K562 (cell line): Measurements from ENCODE around the gene HRH3.

Experiments
- CBFA2T3 ChIP-seq: fragments of 450-650 bp; IDR thresholded peaks from 2 replicates; pipeline ENCODE4 v1.6.1; 2017
- EWSR1 ChIP-seq: fragments of 450-650 bp; IDR thresholded peaks from 2 replicates; pipeline ENCODE4 v1.6.1; 2018; ENCODE audit warnings: borderline replicate concordance, mild to moderate bottlenecking, low read depth, moderate library complexity; ENCODE audit not compliant: partially characterized antibody
- TF ChIP-seq, protein P1 (sequence below), 3 experiments: IDR thresholded peaks in 2 of 3; conservative IDR thresholded peaks in 1 of 3; 2 replicates each; pipeline ENCODE4 v1.5.1; 2011 to 2012; ENCODE audit warnings: low read length in 3 of 3, mild to moderate bottlenecking in 3 of 3, control low read depth in 2 of 3, improper control_type of control experiment in 1 of 3, inconsistent platforms in 1 of 3, low read depth in 1 of 3, mixed read lengths in 1 of 3, moderate library complexity in 1 of 3; ENCODE audit not compliant: insufficient read depth in 2 of 3

DNA sequence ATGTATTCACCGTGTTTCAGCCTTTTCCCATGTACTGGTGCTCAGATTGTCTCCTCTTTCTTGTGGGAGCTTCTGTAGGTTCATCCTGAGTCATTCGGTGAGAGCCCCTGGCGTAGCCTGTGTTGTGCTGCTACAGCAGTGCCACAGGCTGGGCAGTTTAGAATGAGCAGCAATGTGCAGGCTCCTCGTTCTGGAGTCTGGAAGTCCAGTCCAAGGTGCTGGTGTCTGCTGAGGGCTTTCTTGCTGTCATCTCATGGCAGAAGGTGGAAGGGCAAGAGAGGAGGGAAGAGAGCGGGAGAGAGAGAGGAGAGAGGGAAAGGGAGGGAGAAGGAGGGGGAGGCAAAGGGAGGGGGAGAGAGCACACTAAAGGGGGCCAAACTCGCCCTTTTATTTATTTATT is 33.3 kb upstream of the HRH3 start:
- no peak for TF ChIP-seq EWSR1
- no peak for TF ChIP-seq CBFA2T3
- TF ChIP-seq, protein P1, sequence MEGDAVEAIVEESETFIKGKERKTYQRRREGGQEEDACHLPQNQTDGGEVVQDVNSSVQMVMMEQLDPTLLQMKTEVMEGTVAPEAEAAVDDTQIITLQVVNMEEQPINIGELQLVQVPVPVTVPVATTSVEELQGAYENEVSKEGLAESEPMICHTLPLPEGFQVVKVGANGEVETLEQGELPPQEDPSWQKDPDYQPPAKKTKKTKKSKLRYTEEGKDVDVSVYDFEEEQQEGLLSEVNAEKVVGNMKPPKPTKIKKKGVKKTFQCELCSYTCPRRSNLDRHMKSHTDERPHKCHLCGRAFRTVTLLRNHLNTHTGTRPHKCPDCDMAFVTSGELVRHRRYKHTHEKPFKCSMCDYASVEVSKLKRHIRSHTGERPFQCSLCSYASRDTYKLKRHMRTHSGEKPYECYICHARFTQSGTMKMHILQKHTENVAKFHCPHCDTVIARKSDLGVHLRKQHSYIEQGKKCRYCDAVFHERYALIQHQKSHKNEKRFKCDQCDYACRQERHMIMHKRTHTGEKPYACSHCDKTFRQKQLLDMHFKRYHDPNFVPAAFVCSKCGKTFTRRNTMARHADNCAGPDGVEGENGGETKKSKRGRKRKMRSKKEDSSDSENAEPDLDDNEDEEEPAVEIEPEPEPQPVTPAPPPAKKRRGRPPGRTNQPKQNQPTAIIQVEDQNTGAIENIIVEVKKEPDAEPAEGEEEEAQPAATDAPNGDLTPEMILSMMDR (IDR thresholded peaks at IDR 0.05 in 2 of 3, conservative IDR thresholded peaks at IDR 0.05 in 1 of 3; ENCODE audit: insufficient read depth in 2 of 3, low read depth in 1 of 3, low read length in 3 of 3): no peak
